HG02571 (cell line): ENCODE results near the gene CCM2.

Experiments used
- ATAC-seq: cut with Tn5 transposase; IDR thresholded peaks from one replicate; pipeline ENCODE4 v1.9.1; 2021; ENCODE audit warnings: mild to moderate bottlenecking, moderate library complexity; ENCODE audit not compliant: unreplicated experiment

Gene CCM2

DNA sequence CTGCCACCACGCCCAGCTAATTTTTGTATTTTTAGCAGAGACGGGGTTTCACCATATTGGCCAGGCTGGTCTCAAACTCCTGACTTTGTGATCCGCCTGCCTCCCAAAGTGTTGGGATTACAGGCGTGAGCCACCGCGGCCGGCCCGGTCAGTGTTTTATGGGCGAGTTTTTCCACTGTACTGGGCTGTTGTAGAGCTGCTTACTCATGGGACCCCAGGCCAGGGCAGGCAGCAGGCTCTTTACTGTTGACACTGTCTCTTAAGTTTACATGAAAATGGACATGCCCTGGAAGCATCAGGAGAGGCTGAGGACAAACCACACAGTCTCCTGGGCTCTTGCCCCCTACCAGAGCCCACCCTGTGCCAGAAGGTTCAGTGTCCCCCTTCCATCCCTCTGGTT lies 77.6 kb downstream of the CCM2 start:
- ATAC-seq: no peak

DNA sequence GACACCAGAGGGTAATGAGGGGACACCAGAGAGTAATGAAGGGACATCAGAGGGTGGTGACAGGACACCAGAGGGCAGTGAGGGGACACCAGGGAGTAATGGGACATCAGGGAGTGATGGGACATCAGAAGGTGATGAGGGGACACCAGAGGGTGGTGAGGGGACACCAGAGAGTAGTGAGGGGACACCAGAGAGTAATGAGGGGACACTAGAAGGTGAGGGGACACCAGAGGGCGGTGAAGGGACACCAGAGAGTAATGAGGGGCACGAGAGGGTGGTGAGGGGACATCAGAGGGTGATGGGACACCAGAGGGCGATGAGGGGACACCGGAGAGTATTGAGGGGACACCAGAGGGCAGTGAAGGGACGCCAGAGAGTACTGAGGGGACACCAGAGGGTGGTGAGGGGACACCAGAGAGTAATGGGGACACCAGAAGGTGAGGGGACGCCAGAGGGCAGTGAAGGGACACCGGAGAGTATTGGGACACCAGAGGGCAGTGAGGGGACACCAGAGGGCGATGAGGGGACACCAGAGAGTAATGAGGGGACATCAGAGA lies 78.2 kb downstream of the CCM2 start:
- no peak for ATAC-seq

DNA sequence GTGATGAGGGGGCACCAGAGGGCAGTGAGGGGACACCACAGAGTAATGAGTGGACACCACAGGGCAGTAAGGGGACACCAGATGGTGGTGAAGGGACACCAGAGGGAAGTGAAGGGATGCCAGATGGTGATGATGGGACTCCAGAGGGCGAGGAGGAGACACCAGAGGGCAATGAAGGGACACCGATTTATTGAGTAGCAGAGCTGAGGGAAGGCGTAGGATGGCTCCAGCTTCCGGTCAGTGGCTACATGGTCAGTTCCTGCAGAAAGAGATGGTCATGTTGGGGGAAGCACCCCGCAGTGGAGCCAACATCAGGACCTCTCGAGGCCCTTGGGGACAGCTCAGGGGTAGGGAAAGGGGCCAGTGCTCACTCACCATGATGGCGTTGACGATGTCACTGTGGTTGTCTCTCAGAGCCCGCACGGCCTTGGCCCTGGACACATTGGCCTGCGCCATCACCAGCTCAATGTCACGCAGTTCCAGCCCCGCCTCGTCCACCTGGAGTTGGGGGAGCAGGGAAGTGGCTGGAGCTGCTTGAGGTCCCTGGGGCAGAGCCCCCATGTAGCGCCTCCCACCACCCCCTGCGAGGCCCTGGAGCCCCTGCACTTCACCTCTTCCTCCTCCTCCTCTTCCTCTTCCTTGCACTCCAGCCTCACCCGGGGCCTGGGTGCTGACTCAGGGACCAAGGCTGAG lies 80.4 kb downstream of the CCM2 start:
- ATAC-seq: no peak

DNA sequence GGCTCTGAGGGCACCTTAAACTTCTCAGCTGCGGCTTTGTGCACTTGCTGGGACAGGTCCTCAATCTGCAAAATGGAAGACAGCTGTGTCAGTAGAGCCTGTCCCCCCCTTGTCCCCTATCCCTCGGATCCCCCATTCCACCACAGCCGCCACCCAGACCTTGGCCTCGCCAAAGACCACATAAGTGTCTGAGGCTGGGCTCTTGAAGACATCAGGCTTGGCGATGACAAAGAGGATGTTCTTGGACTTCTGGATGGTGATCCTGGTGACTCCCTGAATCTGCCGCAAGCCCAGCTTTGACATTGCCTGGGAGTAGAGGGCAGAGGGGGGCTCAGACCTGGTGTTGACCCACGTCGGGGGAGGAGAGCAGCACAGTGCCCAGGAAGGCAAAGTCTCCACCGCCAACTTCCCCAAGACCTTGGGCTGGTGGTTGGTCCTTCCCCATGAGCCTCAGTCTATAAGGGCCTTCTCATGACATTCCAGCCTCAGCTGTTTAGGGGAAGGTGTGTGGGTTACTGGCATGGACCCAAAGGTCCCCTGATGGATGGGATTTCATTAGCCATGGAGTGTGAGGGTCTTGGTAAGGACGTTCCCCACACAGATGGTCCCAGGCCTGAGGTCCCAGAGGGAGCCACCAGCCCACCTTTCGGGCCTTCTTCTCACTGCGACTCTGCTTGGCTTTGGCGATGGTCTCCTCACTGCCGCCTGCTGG lies 81.1 kb downstream of the CCM2 start:
- ATAC-seq: no peak

DNA sequence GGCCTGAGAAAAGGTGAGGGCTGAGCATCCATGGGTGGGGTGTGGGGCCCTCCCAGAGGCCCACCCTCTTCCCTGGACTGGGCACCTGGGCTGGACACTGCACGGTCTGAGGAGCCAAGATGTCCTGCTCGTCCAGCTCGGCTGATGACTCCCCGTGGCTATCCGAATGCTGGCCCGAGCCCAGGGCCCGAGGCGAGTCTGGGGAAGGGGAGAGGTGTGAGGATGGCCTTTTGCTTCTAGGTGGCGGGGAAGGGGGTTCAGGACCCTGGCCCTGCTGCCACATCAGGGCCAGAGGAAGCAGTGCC lies 81.6 kb downstream of the CCM2 start:
- ATAC-seq: no peak

DNA sequence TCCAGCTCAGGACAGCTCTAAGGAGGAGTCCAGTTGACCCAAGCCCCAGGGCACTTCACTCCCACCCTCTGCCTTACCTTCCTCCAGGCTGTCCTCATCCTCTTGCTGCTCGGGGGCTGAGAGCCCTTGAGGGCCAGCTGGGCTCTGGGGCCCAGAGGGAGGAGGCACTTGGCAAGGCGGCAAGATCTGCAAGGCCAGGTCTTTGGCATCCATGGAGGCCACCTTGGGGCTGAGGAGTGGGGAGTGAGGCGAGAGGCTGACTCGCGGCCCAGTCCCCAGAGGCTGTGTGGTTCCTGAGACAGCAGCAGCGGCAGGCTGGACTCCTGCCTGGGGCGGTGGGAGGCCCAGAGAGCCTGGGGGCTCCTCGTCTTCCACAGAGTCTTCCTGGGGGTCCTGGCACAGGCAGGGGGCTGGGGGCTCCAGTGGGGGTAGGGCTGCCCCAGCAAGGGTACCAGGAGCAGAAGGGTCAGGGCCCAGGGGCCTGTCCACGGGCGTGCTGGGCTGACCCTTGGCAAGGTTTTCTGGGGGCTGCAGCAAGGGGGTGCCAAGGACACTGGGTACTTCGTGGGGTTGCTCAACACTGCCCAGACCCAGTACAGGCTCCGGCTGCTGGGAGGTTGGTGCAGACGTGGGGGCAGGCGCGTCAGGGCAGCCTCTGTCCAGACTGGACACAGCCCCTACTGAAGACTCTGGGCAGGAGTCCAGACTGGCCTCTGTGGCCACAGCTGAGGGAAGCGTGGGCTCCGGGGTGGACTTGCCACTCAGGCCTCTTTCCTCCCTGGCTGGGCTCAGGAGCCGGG lies 82.2 kb downstream of the CCM2 start:
- no peak for ATAC-seq

DNA sequence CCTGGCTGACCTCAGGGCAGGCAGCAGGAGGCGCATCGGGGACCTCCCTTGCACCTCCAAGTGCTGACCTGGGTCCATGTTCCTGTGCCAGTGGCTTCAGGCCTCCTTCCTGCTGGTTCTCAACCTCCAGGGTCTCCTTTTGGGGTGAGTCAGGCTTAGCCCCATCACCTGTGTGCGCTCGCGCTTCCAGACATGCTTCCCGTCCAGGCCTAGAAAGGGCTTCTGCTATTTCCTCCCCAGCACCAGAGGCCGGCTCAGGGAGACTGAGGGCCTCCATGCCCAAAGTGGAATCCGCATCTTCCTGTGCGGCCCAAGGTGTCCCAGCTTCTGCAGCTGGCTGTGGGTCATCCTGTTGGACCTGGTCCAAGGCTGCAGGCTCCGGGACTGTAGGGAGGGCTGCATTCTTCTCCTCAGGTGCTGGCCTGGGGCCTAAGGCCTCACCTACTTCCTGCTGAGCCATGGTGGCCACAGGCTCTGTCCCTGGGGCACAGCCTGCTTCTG lies 82.9 kb downstream of the CCM2 start:
- no peak for ATAC-seq

DNA sequence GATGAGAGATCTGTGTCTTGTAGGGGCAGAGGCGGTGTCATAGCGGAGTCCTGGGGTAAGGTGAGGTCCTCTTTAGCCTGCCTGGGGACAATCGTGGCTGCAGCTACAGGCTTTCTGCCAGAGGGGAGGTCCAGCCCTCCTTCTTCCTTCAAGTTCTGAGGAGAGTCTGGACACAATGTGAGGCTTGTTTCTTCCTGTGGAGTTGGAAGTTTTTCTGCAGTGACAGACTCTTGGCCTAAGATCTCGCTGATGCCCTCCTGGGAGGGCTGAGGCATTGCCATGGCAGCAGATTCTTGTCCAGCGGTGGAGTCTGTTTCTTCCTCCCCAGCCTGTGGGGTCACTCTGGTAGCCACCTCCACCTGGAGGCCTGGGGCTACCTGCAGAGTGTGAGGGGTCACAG lies 84.3 kb downstream of the CCM2 start:
- ATAC-seq: no peak

DNA sequence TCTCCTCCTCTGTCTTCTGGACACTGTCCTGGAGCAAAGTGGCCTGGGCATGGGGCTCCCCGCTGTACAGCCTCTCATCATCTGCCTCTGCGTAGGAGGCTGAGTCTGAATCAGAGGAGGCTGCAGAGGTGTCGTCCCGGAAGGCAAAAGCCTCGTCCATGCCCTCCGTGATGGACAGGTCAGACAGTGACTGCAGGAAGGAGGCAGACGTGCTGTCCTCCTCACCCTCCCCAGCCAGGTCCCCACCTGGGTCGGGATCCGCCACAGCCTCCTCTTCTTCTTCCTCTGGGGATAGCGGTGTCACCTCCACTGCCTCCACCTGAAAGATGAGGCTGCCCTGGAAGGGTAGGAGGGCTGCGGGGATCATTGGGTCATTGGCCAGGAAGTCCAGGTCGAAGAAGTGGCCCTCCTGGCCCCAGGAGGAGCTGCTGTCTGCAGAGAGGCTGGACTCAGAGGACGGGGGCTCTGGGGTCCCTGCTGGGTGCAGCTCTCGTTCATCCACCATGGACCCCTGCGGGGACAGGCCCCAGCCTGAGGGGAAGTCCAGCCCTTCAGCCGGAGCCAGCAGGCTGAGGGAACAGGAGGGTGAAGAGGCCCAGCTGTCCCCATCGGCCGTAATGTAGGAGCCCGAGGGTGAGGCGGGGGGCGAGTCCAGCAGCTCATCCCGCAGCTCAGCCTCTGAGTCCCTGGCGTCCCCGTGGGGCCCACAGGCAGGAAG lies 85.1 kb downstream of the CCM2 start:
- ATAC-seq: no peak

DNA sequence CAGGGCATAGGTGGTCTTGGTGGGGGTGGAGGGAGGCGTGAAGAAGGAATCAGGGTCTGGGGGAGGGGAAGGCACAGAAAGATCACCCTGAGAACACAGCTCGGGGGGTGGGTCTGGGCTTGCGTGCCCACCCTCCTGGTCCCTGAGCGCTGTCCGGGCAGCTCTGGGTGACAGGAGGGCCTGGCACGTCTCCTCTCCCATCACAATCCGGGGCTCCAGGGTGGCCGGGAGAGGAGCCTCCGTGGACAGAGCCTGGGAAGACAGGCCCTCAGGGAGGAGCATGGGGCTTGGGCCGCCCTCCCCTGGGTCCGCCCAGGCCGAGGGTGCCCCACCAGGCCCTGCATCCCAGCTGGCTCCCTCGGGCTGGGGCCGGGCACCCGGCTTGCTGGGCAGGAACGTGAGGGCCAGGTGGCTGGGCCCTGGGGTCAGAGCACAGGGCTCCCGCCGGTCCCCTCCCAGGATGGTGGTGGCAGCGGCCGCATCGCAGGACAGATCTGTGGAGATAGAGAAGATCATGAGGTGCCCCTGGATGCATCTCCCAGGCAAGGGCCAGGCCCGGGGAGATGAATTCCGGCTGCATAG lies 85.7 kb downstream of the CCM2 start:
- no peak for ATAC-seq

DNA sequence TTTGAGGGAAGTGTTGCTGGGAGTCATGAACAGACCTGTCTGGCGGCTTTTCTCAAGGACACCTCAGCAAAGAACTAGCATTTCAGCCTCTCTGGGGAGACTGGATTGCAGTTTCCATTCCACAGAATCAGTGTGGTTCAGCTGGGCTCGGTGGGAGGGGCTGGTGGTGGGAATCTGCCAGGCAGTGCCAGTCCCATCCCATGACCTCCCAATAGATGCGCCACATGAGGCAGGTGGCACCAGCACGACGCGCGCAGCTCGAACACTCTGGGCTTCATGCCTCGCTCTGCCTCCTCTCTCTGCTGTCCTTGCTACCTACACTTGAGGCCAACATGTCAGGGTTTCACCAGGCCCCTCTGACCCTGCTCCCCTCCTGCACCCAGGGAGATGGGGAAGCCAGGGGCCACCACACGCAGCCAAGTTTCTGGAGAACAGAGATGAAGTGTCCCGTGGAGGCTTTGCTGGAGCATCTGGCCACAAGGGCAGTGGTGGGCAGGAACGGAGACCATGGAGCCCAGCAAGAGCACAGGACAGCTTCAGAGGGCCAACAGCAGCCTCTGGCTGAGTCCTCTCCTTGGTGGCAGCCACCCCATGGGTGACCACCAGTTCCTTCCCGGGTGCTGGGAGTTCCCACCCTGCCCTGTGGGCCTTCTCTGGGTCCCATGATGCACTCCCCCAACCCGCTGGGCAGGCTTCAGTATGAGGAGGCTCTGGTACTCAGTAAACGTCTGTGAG lies 86.5 kb downstream of the CCM2 start:
- ATAC-seq: no peak

DNA sequence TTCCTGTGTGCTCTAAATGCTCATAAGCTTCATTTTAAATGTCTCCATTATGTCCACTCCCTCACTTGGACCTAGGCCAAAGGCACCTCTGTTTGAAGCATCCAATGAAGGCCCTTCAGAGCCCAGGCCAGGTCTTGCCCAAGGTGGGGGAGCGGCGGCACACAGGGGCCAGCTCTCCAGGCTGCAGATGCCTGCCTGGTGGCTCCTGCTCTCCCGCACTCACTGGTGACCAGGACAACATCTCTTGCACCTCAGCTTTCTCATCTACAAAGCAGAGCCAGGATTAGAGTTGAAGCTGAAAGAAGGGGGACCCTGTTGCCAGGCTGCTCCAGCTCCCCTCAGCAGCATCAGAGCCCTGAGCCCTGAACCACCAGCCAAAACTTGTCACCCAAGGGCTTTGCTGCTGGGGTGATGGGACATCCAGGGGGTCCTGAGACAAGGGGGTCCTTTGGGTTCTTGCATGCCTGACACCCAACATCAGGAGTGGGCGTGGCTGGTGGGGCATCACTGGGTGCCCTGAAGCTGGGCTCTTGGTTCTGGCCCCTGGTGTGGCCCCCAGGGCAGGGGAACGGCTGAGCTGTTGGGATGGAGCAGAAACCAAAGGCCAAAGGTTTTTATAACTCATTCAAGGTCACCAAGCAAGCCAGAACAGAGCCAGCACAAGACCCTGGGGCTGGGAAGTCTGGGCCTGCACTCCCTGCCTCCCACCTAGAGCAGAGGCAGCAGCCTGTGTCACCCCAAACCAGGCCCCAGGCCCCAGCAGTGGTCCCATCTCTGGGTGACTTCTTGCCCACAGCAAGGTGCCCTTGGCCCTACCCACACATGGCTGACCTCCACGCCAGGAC lies 87.5 kb downstream of the CCM2 start:
- ATAC-seq: no peak

DNA sequence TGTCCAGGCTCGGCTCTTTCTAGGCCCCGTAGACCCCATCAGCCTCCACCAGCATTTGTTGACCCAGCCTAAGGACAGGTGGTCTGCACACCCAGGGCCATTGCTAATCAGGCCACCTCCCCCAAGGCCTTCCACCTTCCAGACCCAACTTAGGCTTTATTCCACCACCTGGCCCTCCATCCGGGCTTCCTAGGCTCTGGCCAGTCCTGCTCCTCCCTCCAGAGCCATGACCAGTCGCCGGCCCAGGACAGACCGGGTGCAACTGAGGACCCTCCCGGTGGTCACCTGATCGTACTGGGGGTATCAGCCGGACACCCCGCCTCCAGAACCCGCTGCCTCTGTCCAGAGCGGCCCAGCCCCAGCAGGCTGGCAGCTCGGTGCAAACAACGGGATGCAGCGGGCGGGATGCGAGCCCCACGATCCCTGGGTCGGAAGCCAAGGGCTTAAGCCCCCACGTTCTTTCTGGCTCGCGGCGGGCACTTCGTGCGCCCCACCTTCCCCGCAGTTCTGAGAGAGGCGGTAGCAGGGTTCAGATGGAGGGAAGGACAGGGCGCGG lies 88.2 kb downstream of the CCM2 start:
- ATAC-seq: no peak

DNA sequence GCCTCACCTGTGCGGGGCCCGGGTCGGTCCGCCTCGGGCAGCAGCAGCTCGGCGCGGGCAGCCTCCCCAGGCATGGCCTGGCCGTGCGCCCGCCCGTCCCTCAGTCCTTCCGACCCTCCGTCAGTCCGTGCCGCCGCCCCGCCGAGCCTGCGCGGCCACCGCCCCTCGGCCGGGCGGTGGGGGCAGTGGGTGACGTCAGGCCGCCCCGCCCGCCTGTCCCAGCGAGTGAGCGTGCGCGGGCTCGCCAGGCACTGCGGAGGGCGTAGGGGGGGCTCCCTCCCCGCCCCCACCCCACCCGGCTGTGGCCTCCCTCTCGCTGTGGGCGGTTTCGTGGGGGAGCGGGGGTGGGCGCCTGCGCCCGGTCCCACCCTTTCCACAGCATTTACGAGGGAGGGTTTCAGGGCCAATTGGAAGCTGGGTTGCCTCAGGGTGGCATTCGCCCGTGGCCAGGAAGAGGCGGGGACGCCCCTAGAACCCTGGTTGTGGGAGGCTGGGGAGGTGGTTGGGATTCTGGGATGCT lies 88.9 kb downstream of the CCM2 start, which contains the start of gene NACAD:
TSS of gene NACAD (minus strand) at position 149 of the 520 bp plus-strand sequence. CDS start at position 74, 75 bp downstream.
- no peak for ATAC-seq

DNA sequence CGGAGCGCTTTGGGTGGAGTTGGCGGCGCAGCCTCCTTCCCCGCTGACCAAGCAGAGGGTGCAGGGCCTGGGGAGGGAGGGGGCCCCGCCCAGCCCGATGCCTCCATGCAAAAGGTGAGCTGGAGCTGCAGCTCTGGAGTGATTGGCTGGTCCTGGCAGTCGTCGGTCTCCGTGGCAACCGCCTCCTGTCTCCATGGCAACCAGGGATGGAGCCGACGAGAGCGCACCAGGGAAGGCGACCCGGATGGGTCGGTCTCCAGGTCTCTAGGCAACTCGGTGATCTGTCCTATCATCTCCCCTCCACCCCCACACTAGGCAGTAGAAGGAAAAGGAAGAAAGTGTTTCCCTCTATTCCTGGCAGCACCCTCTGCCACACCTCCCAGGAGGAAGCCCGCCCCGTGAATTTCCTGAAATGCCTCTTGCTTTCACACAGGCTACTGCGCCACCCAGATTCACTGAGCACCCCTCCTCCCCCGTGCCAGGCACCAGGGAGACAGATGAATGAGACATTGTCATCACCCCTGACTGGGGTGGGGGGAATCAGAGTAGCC lies 89.4 kb downstream of the CCM2 start:
- no peak for ATAC-seq

DNA sequence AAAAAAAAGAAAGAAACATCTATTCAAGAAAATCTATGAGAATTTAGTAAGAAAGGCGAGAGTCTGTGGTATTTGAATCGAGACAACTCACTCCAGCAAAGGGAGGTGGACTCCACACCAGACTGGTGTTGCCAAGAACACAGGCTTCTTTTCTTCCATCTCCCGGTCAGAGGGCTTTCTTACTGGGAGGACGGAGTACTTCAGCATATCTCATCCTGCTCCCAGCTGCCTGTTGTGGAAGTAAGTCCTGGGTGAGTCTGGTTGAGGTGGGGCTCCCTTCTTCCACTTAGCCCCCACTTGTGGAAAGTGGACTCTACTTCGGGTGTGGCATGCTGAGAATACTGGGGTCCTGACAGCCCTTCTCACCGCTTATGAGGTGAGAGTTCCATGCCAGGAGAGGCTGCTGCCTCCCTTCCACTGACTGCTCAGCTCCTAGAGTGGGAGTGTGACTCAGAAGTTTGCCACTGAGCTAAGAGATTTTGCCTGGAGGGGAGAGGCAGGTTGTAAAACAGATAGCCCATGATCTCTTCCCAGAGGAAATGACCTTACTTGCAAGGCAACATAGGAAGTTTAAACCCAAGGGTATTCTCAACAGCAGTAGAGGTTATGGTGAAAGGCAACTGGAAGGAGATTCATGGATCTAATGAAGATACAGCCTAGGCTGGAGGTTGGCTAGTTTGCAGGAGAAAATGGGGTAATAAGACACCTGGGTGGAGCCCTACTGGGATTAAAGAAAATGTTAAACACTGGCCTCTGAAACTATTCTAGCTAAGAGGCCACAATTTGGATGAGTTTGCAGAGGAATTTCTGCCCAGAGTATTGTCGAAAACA lies 92.3 kb downstream of the CCM2 start:
- ATAC-seq: no peak

DNA sequence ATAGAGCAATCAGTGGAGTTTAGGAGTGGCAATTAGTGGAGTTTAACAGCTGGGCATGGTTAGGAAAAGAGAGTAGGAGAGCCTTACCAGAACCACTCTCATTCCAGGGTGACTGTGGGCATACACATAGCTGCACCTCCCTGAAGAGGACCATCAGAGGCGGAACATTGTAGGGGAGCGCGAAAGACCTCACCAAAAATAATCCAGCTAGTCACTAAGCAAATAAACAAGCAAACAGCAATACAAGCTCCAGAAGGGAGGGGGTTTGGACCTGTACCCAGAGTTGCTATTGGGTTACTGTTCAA lies 92.9 kb downstream of the CCM2 start:
- no peak for ATAC-seq
